ENCODE measurements around the gene IGFBP4. TPM values are rescaled to one million over a fixed set of nuclear protein-coding genes. Genes with fewer than 3 reads are reported as not detected.

IGFBP4 gene
- total and polyA plus RNA-seq, 12 donors, result 65.1 to 301 (median 128) TPM

DNA sequence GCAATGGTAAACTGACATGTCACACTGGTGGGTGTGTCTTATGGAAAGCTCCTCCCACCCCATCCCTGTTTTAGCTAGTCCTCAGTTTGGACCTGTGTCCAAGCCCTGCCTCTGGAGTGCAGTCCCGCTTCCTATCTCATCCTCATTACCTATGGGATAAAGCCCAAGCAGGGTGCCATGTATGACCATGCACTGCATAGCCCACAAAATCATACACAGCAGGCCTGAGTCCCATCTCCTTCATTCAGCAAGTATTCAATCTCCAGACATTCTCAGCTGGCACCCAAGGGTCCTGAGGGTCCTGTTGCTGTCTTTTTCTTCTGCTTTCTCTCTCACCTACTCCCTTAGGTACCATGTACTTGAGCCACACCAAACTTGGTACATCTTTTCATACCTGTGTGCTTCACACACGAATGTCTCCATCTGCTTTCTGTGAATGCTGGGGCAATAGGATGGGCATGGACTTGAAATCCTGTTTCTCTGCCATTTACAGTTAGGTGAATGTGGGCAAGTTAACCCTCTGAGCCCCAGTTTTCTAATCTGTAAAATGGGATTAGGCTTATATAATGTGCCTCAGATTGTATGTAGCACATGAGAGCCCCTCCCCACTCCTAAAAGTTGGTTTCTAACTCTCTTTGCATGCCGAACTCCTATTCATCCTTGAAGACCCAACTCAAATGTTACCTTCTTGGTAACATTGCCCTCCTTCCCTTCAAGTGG lies 29.6 kb downstream of the IGFBP4 start:
- DNase-seq, result no peak
- no peak for ATAC-seq
- 94 to 100% methylated on average over 3 of the region's 3 CpGs for WGBS, 2 donors
- Histone ChIP-seq H3K27ac (no peak overlapping the region), H3K27me3 (peaks cover 0 to 5% (median 0%) of the 10 kb centered on the region in 7 donors), H3K4me3 (no peak overlapping the region), H3K36me3 (no peaks in the 10 kb centered on the region), H3K9me3 (no peaks in the 10 kb centered on the region), H3K4me1 (peaks cover 0 to 14% (median 7%) of the 10 kb centered on the region in 9 donors)
- TF ChIP-seq, protein P1, sequence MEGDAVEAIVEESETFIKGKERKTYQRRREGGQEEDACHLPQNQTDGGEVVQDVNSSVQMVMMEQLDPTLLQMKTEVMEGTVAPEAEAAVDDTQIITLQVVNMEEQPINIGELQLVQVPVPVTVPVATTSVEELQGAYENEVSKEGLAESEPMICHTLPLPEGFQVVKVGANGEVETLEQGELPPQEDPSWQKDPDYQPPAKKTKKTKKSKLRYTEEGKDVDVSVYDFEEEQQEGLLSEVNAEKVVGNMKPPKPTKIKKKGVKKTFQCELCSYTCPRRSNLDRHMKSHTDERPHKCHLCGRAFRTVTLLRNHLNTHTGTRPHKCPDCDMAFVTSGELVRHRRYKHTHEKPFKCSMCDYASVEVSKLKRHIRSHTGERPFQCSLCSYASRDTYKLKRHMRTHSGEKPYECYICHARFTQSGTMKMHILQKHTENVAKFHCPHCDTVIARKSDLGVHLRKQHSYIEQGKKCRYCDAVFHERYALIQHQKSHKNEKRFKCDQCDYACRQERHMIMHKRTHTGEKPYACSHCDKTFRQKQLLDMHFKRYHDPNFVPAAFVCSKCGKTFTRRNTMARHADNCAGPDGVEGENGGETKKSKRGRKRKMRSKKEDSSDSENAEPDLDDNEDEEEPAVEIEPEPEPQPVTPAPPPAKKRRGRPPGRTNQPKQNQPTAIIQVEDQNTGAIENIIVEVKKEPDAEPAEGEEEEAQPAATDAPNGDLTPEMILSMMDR (IDR thresholded peaks at IDR 0.05), result no peak
- intact Hi-C loops (cut with DNase I), result no loop called here

- peaks cover 0 to 5% (median 0%) of the 10 kb centered on the region in 7 donors for H3K27me3 ChIP-seq
- peaks cover 0 to 14% (median 7%) of the 10 kb centered on the region in 9 donors for H3K4me1 ChIP-seq
- ATAC-seq (no peak), DNase-seq (no peak)
- 84 to 85% methylated on average over 16 of the region's 16 CpGs for WGBS, 2 donors
- H3K36me3 ChIP-seq, result no peaks in the 10 kb centered on the region
- intact Hi-C loops (cut with DNase I), result loop anchor here in 1 of 10 donors (2.0 kb wide), 1 partner anchor 59 kb away; no protein-coding TSS in a partner anchor
- H3K27ac ChIP-seq, result no peak overlapping the region
- H3K4me3 ChIP-seq, result no peak overlapping the region
- TF ChIP-seq, protein P1 (IDR thresholded peaks at IDR 0.05), result no peak
- no peaks in the 10 kb centered on the region for H3K9me3 ChIP-seq
Measured at GRCh38 chr17:40473573-40474365, 30.5 kb downstream of the IGFBP4 start.

DNA sequence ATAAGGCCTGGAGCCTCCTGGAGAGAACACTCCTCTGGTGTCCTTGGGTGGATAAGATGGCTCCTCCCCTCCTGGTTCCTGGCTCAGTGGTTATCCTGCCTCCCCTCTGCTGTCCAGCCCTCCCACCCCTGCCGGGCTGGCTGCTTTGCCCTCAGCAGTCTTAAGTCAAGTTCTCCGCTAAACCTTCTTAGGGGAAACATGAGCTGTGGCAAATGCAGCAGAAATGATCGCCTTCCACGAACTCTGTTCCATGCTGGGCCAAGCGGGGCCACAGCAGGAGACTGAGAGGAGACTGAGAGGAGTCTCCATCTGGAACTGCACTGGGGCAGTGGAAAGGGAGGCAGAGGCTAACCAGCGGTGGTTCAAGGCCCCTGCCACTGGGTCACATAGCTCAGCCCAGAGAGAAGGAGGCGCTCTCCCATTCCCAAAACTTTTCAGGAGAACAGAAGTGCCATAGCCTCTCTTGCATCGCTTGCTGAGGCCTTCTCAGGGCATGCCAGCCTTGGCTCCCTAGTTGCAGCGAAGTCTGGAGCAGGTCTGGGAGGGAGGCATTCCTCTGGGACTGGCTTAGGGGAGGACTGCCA lies 31.3 kb downstream of the IGFBP4 start:
- TF ChIP-seq, protein P1 (IDR thresholded peaks at IDR 0.05), result no peak
- H3K27ac ChIP-seq, result no peak overlapping the region
- intact Hi-C loops (cut with DNase I), result loop anchor here in 9 of 10 donors (2.0 to 5.0 kb wide), 7 partner anchors 32 to 117 kb away; partner anchors contain the start of genes IGFBP4 (in 3 of the 9) and GJD3 (in 1 of the 9)
- DNase-seq (no peak), ATAC-seq (no peak)
- H3K4me1 ChIP-seq, result peaks cover 0 to 15% (median 7%) of the 10 kb centered on the region in 9 donors
- no peaks in the 10 kb centered on the region for H3K9me3 ChIP-seq
- no peak overlapping the region for H3K4me3 ChIP-seq
- no peaks in the 10 kb centered on the region for H3K36me3 ChIP-seq
- 90 to 93% methylated on average over 9 of the region's 9 CpGs for WGBS, 2 donors
- peaks cover 0 to 5% (median 0%) of the 10 kb centered on the region in 7 donors for H3K27me3 ChIP-seq
